Measurements from ENCODE around the gene EBF4.

Gene EBF4

GRCh38 chr20:2692036-2692885, at the start of gene EBF4:
Gene EBF4 (plus strand): TSS chr20:2692780. CDS start chr20:2693646, 866 bp downstream.
- peak; percentile 17 for DNase-seq

- DNase-seq = no peak
These were observed 48.9 kb upstream of the EBF4 start for GRCh38 chr20:2643708-2644107.

GRCh38 chr20:2651772-2652723, 40.5 kb upstream of the EBF4 start, which contains the start of gene NOP56:
Gene NOP56 (plus strand): TSS chr20:2652632. CDS start chr20:2652661, 29 bp downstream.
- peak; percentile 94 for DNase-seq

GRCh38 chr20:2652724-2653555, 39.6 kb upstream of the EBF4 start:
- no peak for DNase-seq

GRCh38 chr20:2653556-2654383, 38.8 kb upstream of the EBF4 start:
- DNase-seq = no peak

- no peak for DNase-seq
These were observed 38.2 kb upstream of the EBF4 start for GRCh38 chr20:2654384-2654822.

GRCh38 chr20:2654831-2655230, 37.7 kb upstream of the EBF4 start:
- DNase-seq = no peak

- DNase-seq = no peak
These were observed 37.1 kb upstream of the EBF4 start for GRCh38 chr20:2655331-2656116.

- no peak for DNase-seq
These were observed 36.0 kb upstream of the EBF4 start for GRCh38 chr20:2656471-2657117.

GRCh38 chr20:2657241-2657640, 35.3 kb upstream of the EBF4 start:
- no peak for DNase-seq

GRCh38 chr20:2657674-2658073, 34.9 kb upstream of the EBF4 start:
- no peak for DNase-seq

- DNase-seq = no peak
These were observed 33.9 kb upstream of the EBF4 start for GRCh38 chr20:2658414-2659354.

- no peak for DNase-seq
These were observed 33.0 kb upstream of the EBF4 start for GRCh38 chr20:2659547-2659946.

- no peak for DNase-seq
These were observed 29.2 kb upstream of the EBF4 start for GRCh38 chr20:2663364-2663886.

GRCh38 chr20:2663887-2664719, 28.5 kb upstream of the EBF4 start, which contains the start of gene IDH3B:
Gene IDH3B (minus strand): TSS chr20:2664216. CDS start chr20:2664188, 28 bp downstream.
- peak; percentile 89 for DNase-seq

GRCh38 chr20:2671977-2672376, 20.6 kb upstream of the EBF4 start:
- DNase-seq = no peak

GRCh38 chr20:2672446-2672845, 20.1 kb upstream of the EBF4 start:
- no peak for DNase-seq

- no peak for DNase-seq
These were observed 19.1 kb upstream of the EBF4 start for GRCh38 chr20:2673453-2673852.
